ENCODE results near the gene JMJD1C. TPM values are rescaled to one million over a fixed set of nuclear protein-coding genes. Genes with fewer than 3 reads are reported as not detected.

Gene JMJD1C
- total RNA-seq, 1 donor from 2014 or later = 83.7 TPM

- Mint-ChIP-seq H3K9me3 (ENCODE audit: unreplicated experiment) (no peaks in the 10 kb centered on the region), H3K36me3 (ENCODE audit: low read depth, unreplicated experiment) (no peaks in the 10 kb centered on the region), H3K27me3 (ENCODE audit: unreplicated experiment) (peaks cover 3% of the 10 kb centered on the region), H3K27ac (ENCODE audit: unreplicated experiment) (no peak overlapping the region), H3K4me3 (ENCODE audit: unreplicated experiment) (no peak overlapping the region), H3K4me1 (ENCODE audit: unreplicated experiment) (peaks cover 6% of the 10 kb centered on the region)
- TF ChIP-seq CTCF (IDR thresholded peaks at IDR 0.05; ENCODE audit: unreplicated experiment) = no peak
- no peak for DNase-seq (ENCODE audit: low spot score)
Observed at GRCh38 chr10:63393050-63393449, 72.7 kb downstream of the JMJD1C start.

DNA sequence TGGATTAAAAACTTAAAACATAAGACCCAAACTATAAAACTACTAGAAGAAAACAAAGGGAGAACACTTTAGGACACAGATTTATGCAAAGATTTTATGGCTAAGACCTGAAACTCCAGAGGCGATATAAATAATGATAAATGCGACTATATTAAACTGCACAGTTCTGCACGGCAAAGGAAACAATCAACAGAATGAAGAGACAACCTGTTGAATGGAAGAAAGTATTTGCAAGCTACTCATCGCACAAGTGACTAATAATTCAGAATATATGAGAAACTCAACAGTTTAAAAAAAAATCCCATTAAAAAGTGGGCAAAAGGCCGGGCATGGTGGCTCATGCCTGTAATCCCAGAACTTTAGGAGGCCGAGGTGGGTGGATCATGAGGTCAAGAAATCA lies 73.6 kb downstream of the JMJD1C start:
- no peaks in the 10 kb centered on the region for H3K9me3 Mint-ChIP-seq (ENCODE audit: unreplicated experiment)
- no peaks in the 10 kb centered on the region for H3K36me3 Mint-ChIP-seq (ENCODE audit: low read depth, unreplicated experiment)
- peaks cover 6% of the 10 kb centered on the region for H3K4me1 Mint-ChIP-seq (ENCODE audit: unreplicated experiment)
- H3K4me3 Mint-ChIP-seq (ENCODE audit: unreplicated experiment) = no peak overlapping the region
- H3K27me3 Mint-ChIP-seq (ENCODE audit: unreplicated experiment) = peaks cover 3% of the 10 kb centered on the region
- H3K27ac Mint-ChIP-seq (ENCODE audit: unreplicated experiment) = no peak overlapping the region
- no peak for TF ChIP-seq CTCF (IDR thresholded peaks at IDR 0.05; ENCODE audit: unreplicated experiment)
- DNase-seq (ENCODE audit: low spot score) = no peak

DNA sequence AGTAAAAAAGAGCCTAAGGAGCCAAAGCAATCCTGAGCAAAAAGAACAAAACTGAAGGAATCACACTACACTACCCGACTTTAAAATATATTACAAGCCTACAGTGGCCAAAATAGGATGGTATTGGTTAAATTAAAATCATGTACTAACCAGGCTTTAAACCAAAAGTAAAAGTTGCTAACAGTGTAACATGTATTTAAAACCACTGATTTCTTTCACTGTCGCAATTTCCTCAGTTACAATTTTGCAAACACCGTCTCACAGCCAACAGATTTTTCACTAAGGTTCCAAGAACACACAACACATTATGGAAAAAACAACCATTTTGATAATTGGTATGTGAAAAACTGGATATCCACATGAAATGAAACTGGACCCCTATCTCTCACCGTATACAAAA lies 74.0 kb downstream of the JMJD1C start:
- no peaks in the 10 kb centered on the region for H3K9me3 Mint-ChIP-seq (ENCODE audit: unreplicated experiment)
- no peak for TF ChIP-seq CTCF (IDR thresholded peaks at IDR 0.05; ENCODE audit: unreplicated experiment)
- peaks cover 6% of the 10 kb centered on the region for H3K4me1 Mint-ChIP-seq (ENCODE audit: unreplicated experiment)
- H3K36me3 Mint-ChIP-seq (ENCODE audit: low read depth, unreplicated experiment) = no peaks in the 10 kb centered on the region
- H3K27me3 Mint-ChIP-seq (ENCODE audit: unreplicated experiment) = peaks cover 5% of the 10 kb centered on the region
- no peak for DNase-seq (ENCODE audit: low spot score)
- H3K27ac Mint-ChIP-seq (ENCODE audit: unreplicated experiment) = no peak overlapping the region
- H3K4me3 Mint-ChIP-seq (ENCODE audit: unreplicated experiment) = no peak overlapping the region

DNA sequence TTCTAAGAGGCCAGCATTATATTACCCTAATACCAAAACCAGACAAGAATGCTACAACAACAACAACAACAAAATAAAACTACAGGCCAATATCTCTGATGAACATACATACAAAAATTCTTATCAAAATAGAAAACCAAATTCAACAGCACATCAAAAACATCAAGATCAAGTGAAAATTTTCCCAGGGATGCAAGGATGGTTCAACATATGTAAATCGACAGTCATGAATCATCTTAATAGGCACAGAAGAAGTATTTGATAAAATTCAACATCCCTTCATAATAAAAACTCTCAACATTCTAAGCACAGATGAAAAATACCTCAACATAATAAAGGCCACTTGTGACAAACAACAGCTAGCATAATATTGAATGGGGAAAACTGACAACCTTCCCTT lies 75.3 kb downstream of the JMJD1C start:
- peaks cover 5% of the 10 kb centered on the region for H3K27me3 Mint-ChIP-seq (ENCODE audit: unreplicated experiment)
- H3K4me3 Mint-ChIP-seq (ENCODE audit: unreplicated experiment) = no peak overlapping the region
- H3K4me1 Mint-ChIP-seq (ENCODE audit: unreplicated experiment) = peaks cover 6% of the 10 kb centered on the region
- no peak for DNase-seq (ENCODE audit: low spot score)
- TF ChIP-seq CTCF (IDR thresholded peaks at IDR 0.05; ENCODE audit: unreplicated experiment) = no peak
- no peak overlapping the region for H3K27ac Mint-ChIP-seq (ENCODE audit: unreplicated experiment)
- no peaks in the 10 kb centered on the region for H3K36me3 Mint-ChIP-seq (ENCODE audit: low read depth, unreplicated experiment)
- no peaks in the 10 kb centered on the region for H3K9me3 Mint-ChIP-seq (ENCODE audit: unreplicated experiment)

- Mint-ChIP-seq H3K4me1 (ENCODE audit: unreplicated experiment) (peaks cover 6% of the 10 kb centered on the region), H3K36me3 (ENCODE audit: low read depth, unreplicated experiment) (no peaks in the 10 kb centered on the region), H3K4me3 (ENCODE audit: unreplicated experiment) (no peak overlapping the region), H3K9me3 (ENCODE audit: unreplicated experiment) (no peaks in the 10 kb centered on the region), H3K27ac (ENCODE audit: unreplicated experiment) (no peak overlapping the region), H3K27me3 (ENCODE audit: unreplicated experiment) (peaks cover 5% of the 10 kb centered on the region)
- no peak for DNase-seq (ENCODE audit: low spot score)
- no peak for TF ChIP-seq CTCF (IDR thresholded peaks at IDR 0.05; ENCODE audit: unreplicated experiment)
Observed at GRCh38 chr10:63388421-63389031, 77.3 kb downstream of the JMJD1C start.
